ENCODE data around the gene GALNT12.

DNA sequence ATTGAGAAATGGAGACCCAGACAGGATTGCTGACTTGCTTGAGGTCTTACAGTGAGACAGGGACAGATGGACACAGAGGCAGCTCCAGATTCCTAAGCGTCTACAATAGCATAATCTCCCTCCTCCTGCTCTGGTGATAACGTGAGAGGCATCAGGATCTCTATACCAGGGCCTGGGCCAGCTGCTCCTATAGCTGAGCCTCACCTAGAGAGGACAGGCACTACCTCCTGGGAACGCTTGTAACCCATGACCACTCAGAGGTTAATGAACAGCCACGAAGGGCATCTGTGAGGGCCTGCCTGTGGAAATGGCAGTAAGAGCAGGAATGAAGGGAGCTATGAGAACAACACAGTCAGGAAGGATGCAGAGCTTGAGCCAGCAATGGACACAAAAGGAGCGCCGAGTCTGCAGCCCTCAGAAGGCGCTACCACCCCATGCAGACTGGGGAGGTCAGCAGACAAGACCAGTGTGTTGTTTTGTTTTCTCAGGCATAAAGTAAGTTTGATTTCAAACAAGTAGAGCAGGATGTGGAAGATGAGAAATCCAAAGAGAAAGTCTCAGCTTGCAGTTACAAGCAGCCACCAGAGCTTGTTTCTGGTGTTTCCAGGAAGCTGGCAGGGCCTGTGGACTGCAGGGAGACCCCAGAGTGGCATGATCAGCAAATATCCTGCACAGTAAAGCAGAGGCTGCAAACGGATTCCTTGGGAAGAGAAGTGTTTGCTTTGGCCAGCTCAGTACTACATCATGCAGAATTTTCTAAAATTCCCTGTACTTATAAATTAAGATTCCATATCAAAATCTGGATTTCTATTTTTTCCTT lies 28.5 kb upstream of the GALNT12 start:
- TF ChIP-seq CTCF (IDR thresholded peaks at IDR 0.05) (no peak), EZH2phosphoT487 (IDR thresholded peaks at IDR 0.05) (no peak), EZH2 (IDR thresholded peaks at IDR 0.05) (no peak)

Measured in neural progenitor cell (in vitro differentiated cells).